ENCODE data around the gene AMMECR1. TPM values are rescaled to one million over a fixed set of nuclear protein-coding genes. Genes with fewer than 3 reads are reported as not detected.

Gene AMMECR1
- total and polyA plus RNA-seq, 2 of the 4 experiments (the other 2 are of a cell fraction): 7.0 to 11.3 TPM

DNA sequence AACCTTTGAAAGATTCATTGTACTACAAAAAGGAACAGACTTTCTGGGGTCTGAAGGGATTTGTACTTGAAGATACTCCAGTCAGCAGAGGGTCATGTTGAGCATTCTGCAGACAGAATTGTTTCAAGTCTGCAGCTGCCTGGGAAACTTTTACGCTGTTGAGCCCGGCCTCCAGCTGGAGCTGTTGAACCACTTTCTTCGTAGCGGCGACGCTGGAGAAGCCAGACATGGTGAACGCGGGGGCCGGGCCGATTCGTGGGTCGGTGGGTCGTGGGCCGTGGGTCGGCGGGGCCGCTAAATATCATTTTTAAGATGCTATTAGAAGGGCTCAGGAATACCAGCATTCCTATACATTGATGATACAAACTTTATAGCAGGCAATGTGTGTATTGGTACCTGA lies 28.8 kb upstream of the AMMECR1 start:
- Histone ChIP-seq H3K23ac (ENCODE audit: low read depth, low read length) (no peak overlapping the region), H2AK9ac (replicated peaks; ENCODE audit: low read depth, low read length, poor library complexity) (no peak overlapping the region), H2BK120ac (ENCODE audit: low read depth, low read length) (no peak overlapping the region), H2BK15ac (ENCODE audit: low read depth, low read length) (no peak overlapping the region), H2BK5ac (ENCODE audit: low read depth, low read length, poor library complexity, severe bottlenecking) (no peak overlapping the region), H3K9me3 (ENCODE audit: control insufficient read depth, insufficient read depth, low read length) (no peaks in the 10 kb centered on the region), H2AFZ (replicated peaks; ENCODE audit: low read length, poor library complexity) (no peak overlapping the region), H3K27me3 (ENCODE audit: control insufficient read depth, insufficient read depth, low read length) (peaks cover 2% of the 10 kb centered on the region; the same call in 1 of the 2 replicates), H2AK5ac (ENCODE audit: low read depth, low read length) (no peak overlapping the region), H3K18ac (ENCODE audit: low read depth, low read length) (no peak overlapping the region), H3K4ac (ENCODE audit: low read depth, low read length) (no peak overlapping the region), H3K9me1 (ENCODE audit: insufficient read depth, low read length) (no peaks in the 10 kb centered on the region), H3K36me3 (ENCODE audit: control insufficient read depth, insufficient read depth, low read length) (no peaks in the 10 kb centered on the region), H3K56ac (ENCODE audit: extremely low read depth, insufficient read depth, low read length) (no peak overlapping the region), H3K4me1 (ENCODE audit: control insufficient read depth, insufficient read depth, low read length) (no peaks in the 10 kb centered on the region), H4K91ac (ENCODE audit: insufficient read depth, low read depth, low read length) (no peak overlapping the region), H4K20me1 (ENCODE audit: insufficient read depth, low read length) (no peaks in the 10 kb centered on the region), H3K9ac (ENCODE audit: low read depth, low read length) (no peak overlapping the region), H3K27ac (ENCODE audit: insufficient read depth, low read length) (no peak overlapping the region), H4K5ac (ENCODE audit: low read depth, low read length) (no peak overlapping the region), H3K79me1 (ENCODE audit: low read depth in 1 of 2, low read length in 2 of 2) (no peaks in the 10 kb centered on the region), H3K4me2 (ENCODE audit: low read depth, low read length) (no peak overlapping the region), H4K8ac (ENCODE audit: low read depth in 2 of 2, low read length in 2 of 2) (no peak overlapping the region), H3K14ac (replicated peaks; ENCODE audit: low read depth, low read length) (no peak overlapping the region), H2BK20ac (ENCODE audit: low read depth, low read length) (no peak overlapping the region), H3K4me3 (ENCODE audit: insufficient read depth, low read depth, low read length) (no peak overlapping the region)
- TF ChIP-seq, protein P1, sequence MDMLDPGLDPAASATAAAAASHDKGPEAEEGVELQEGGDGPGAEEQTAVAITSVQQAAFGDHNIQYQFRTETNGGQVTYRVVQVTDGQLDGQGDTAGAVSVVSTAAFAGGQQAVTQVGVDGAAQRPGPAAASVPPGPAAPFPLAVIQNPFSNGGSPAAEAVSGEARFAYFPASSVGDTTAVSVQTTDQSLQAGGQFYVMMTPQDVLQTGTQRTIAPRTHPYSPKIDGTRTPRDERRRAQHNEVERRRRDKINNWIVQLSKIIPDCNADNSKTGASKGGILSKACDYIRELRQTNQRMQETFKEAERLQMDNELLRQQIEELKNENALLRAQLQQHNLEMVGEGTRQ (IDR thresholded peaks at IDR 0.05; ENCODE audit: low read depth, low read length): no peak
- TF ChIP-seq MXI1 (IDR thresholded peaks at IDR 0.05; ENCODE audit: borderline replicate concordance, low read depth, low read length) (no peak), CEBPB (IDR thresholded peaks at IDR 0.05; ENCODE audit: low read depth, low read length) (no peak), SMC3 (IDR thresholded peaks at IDR 0.05; ENCODE audit: low read depth, low read length) (no peak), CHD1 (IDR thresholded peaks at IDR 0.05; ENCODE audit: low read depth, low read length) (no peak), RAD21 (IDR thresholded peaks at IDR 0.05; ENCODE audit: low read length) (no peak), RFX5 (IDR thresholded peaks at IDR 0.05; ENCODE audit: low read depth, low read length) (no peak), MAZ (IDR thresholded peaks at IDR 0.05; ENCODE audit: borderline replicate concordance, low read depth, low read length) (no peak), POLR2A (IDR thresholded peaks at IDR 0.05; ENCODE audit: low read depth, low read length) (no peak), FOS (IDR thresholded peaks at IDR 0.05; ENCODE audit: low read depth, low read length) (no peak), RCOR1 (IDR thresholded peaks at IDR 0.05; ENCODE audit: insufficient replicate concordance, low read length) (no peak), BHLHE40 (IDR thresholded peaks at IDR 0.05; ENCODE audit: low read depth, low read length) (no peak), NFE2L2 (IDR thresholded peaks at IDR 0.05; ENCODE audit: low read depth, low read length) (no peak), MAFK (IDR thresholded peaks at IDR 0.05; ENCODE audit: low read depth, low read length) (no peak)
- TF ChIP-seq, protein P2, sequence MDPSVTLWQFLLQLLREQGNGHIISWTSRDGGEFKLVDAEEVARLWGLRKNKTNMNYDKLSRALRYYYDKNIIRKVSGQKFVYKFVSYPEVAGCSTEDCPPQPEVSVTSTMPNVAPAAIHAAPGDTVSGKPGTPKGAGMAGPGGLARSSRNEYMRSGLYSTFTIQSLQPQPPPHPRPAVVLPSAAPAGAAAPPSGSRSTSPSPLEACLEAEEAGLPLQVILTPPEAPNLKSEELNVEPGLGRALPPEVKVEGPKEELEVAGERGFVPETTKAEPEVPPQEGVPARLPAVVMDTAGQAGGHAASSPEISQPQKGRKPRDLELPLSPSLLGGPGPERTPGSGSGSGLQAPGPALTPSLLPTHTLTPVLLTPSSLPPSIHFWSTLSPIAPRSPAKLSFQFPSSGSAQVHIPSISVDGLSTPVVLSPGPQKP (IDR thresholded peaks at IDR 0.05; ENCODE audit: borderline replicate concordance, low read depth, low read length): no peak
- TF ChIP-seq, protein P3, sequence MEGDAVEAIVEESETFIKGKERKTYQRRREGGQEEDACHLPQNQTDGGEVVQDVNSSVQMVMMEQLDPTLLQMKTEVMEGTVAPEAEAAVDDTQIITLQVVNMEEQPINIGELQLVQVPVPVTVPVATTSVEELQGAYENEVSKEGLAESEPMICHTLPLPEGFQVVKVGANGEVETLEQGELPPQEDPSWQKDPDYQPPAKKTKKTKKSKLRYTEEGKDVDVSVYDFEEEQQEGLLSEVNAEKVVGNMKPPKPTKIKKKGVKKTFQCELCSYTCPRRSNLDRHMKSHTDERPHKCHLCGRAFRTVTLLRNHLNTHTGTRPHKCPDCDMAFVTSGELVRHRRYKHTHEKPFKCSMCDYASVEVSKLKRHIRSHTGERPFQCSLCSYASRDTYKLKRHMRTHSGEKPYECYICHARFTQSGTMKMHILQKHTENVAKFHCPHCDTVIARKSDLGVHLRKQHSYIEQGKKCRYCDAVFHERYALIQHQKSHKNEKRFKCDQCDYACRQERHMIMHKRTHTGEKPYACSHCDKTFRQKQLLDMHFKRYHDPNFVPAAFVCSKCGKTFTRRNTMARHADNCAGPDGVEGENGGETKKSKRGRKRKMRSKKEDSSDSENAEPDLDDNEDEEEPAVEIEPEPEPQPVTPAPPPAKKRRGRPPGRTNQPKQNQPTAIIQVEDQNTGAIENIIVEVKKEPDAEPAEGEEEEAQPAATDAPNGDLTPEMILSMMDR (conservative IDR thresholded peaks at IDR 0.05; ENCODE audit: low read depth, low read length): no peak
- dilution Hi-C loops (cut with HindIII; ENCODE audit: low sequenced_read_pairs, unreplicated experiment): no loop called here
- ChIA-PET POLR2A (ENCODE audit: unreplicated experiment) (no interaction called here), CTCF (no interaction called here)
- DNase-seq: no peak
- 68% methylated on average over 6 of the region's 17 CpGs; no CpG with 5 or more reads in 1 of the 2 experiments for WGBS, 2 experiments (ENCODE audit: extremely low coverage in 2 of 2, insufficient read length in 1 of 2)
- ATAC-seq (ENCODE audit: low read depth): peak; percentile 46; the same call in 1 of the 2 replicates
- intact Hi-C loops (cut with micrococcal nuclease): no loop called here
- no TSS peak for BruUV-seq (replicated peaks)
- in situ Hi-C loops (cut with MboI; ENCODE audit: low sequenced_read_pairs): no loop called here
